Ovary (tissue), 3 donors: Measurements from ENCODE around the gene PRICKLE2.

Source experiments
- EP300 ChIP-seq: sonication (generic); formaldehyde crosslinking; IDR thresholded peaks from one replicate; pipeline ENCODE4 v1.6.1; 2017; ENCODE audit warnings: antibody characterized with exemption
- TF ChIP-seq, protein P1 (sequence below), 3 donors: fragments of 450-650 bp in 2 of 3; fragments of 200-600 bp in 1 of 3; IDR thresholded peaks; one replicate each; pipeline versions ENCODE4 v1.5.1 to v1.8.0; 2016 to 2022; ENCODE audit warnings: antibody characterized with exemption in 3 of 3, mild to moderate bottlenecking in 1 of 3
- donor health status: DM: no; HTN: no; CAD: no.

DNA sequence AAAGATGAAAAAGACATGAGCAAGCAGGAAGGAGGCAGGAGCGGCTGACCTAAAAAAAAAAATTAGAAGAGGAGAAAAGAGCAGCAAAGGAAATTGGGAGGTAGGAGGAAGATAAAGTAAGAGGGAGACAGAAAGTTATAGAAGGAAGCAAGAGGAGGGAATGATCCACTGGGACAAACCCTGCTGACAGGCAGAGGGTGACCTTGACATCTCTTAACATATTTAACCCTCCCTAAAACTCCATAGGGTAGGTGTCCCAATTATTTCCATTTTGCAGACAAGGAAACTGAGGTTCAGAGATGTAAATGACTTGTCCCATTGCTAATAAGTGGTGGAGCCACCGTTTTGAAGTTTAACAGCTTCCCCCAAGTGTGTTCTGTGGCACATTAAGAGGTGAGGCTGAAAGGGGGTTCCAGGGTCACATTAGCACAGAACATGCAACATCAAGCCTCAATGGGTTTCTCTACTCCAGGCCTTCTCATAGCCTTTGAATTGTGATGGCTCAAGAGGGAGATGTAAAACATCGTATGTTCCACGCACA, 37.4 kb upstream of the PRICKLE2 start:
- TF ChIP-seq, protein P1, sequence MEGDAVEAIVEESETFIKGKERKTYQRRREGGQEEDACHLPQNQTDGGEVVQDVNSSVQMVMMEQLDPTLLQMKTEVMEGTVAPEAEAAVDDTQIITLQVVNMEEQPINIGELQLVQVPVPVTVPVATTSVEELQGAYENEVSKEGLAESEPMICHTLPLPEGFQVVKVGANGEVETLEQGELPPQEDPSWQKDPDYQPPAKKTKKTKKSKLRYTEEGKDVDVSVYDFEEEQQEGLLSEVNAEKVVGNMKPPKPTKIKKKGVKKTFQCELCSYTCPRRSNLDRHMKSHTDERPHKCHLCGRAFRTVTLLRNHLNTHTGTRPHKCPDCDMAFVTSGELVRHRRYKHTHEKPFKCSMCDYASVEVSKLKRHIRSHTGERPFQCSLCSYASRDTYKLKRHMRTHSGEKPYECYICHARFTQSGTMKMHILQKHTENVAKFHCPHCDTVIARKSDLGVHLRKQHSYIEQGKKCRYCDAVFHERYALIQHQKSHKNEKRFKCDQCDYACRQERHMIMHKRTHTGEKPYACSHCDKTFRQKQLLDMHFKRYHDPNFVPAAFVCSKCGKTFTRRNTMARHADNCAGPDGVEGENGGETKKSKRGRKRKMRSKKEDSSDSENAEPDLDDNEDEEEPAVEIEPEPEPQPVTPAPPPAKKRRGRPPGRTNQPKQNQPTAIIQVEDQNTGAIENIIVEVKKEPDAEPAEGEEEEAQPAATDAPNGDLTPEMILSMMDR (IDR thresholded peaks at IDR 0.05): no peak
- TF ChIP-seq EP300: no peak
